D341Med (cell line): Measurements from ENCODE around the gene RSF1.

ENCODE experiments used
- DNase-seq: peaks from one replicate; pipeline ENCODE4 v3.0.0; 2012; ENCODE audit warnings: low spot score

RSF1 gene

GRCh38 chr11:77750394-77751156, 69.9 kb downstream of the RSF1 start:
- DNase-seq = no peak

GRCh38 chr11:77749232-77749631, 71.3 kb downstream of the RSF1 start:
- DNase-seq = no peak

GRCh38 chr11:77748266-77748665, 72.3 kb downstream of the RSF1 start:
- no peak for DNase-seq

- no peak for DNase-seq
Measured at GRCh38 chr11:77747381-77747969, 73.0 kb downstream of the RSF1 start.

GRCh38 chr11:77736473-77736872, 84.0 kb downstream of the RSF1 start:
- DNase-seq = no peak

- DNase-seq = no peak
Measured at GRCh38 chr11:77734890-77735289, 85.6 kb downstream of the RSF1 start.

GRCh38 chr11:77732143-77732542, 88.4 kb downstream of the RSF1 start:
- DNase-seq = no peak

GRCh38 chr11:77730789-77731188, 89.7 kb downstream of the RSF1 start:
- DNase-seq = no peak

- no peak for DNase-seq
Measured at GRCh38 chr11:77729063-77729462, 91.5 kb downstream of the RSF1 start.

- DNase-seq = no peak
Measured at GRCh38 chr11:77728203-77728786, 92.2 kb downstream of the RSF1 start.

GRCh38 chr11:77726524-77726923, 94.0 kb downstream of the RSF1 start:
- DNase-seq = no peak

- no peak for DNase-seq
Measured at GRCh38 chr11:77725433-77725832, 95.1 kb downstream of the RSF1 start.

GRCh38 chr11:77724636-77725035, 95.9 kb downstream of the RSF1 start:
- no peak for DNase-seq

GRCh38 chr11:77723024-77723423, 97.5 kb downstream of the RSF1 start:
- DNase-seq = no peak

- no peak for DNase-seq
Measured at GRCh38 chr11:77710358-77710757, 110.2 kb downstream of the RSF1 start.

- no peak for DNase-seq
Measured at GRCh38 chr11:77705876-77706579, 114.5 kb downstream of the RSF1 start.

GRCh38 chr11:77705195-77705875, 115.2 kb downstream of the RSF1 start:
- DNase-seq = no peak

GRCh38 chr11:77704029-77704428, 116.5 kb downstream of the RSF1 start:
- DNase-seq = no peak

GRCh38 chr11:77699425-77699824, 121.1 kb downstream of the RSF1 start:
- DNase-seq = no peak

GRCh38 chr11:77698896-77699295, 121.6 kb downstream of the RSF1 start:
- DNase-seq = no peak

- no peak for DNase-seq
Measured at GRCh38 chr11:77697865-77698264, 122.7 kb downstream of the RSF1 start.

GRCh38 chr11:77695417-77695816, 125.1 kb downstream of the RSF1 start:
- no peak for DNase-seq
